Measurements from ENCODE around the gene MYO16. TPM values are rescaled to one million over a fixed set of nuclear protein-coding genes. Genes with fewer than 3 reads are reported as not detected.

Gene MYO16
- total RNA-seq, 1 donor from 2014 or later = 0.49 TPM

DNA sequence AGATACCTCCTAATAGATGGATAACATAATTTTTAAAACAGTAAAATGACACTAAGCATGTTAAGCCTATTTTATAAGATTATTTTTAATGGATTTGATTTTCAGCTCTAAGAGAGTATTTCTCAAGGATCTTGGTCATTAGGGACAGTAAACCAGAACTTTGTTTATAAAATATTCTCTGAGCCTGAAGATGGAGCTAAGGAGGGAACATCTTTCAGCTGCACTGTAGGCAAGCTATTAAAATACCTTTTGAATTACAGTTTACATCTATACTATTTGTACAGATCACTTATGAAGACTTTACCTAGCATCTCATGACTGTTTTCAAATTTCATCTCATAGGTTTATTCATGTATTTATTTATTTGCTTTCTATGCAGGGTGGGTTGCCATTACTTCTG is 345.3 kb downstream of the MYO16 start:
- intact Hi-C loops (cut with DNase I) = no loop called here
- Histone ChIP-seq H3K27ac (no peak overlapping the region), H3K36me3 (no peaks in the 10 kb centered on the region), H3K27me3 (no peaks in the 10 kb centered on the region), H3K9me3 (no peaks in the 10 kb centered on the region), H3K4me3 (no peak overlapping the region), H3K4me1 (no peaks in the 10 kb centered on the region)
- no peak for DNase-seq (ENCODE audit: extremely low spot score in 2 of 2)
- TF ChIP-seq POLR2AphosphoS5 (IDR thresholded peaks at IDR 0.05; ENCODE audit: insufficient read depth in 1 of 2, low read depth in 1 of 2) = no peak
- TF ChIP-seq, protein P1, sequence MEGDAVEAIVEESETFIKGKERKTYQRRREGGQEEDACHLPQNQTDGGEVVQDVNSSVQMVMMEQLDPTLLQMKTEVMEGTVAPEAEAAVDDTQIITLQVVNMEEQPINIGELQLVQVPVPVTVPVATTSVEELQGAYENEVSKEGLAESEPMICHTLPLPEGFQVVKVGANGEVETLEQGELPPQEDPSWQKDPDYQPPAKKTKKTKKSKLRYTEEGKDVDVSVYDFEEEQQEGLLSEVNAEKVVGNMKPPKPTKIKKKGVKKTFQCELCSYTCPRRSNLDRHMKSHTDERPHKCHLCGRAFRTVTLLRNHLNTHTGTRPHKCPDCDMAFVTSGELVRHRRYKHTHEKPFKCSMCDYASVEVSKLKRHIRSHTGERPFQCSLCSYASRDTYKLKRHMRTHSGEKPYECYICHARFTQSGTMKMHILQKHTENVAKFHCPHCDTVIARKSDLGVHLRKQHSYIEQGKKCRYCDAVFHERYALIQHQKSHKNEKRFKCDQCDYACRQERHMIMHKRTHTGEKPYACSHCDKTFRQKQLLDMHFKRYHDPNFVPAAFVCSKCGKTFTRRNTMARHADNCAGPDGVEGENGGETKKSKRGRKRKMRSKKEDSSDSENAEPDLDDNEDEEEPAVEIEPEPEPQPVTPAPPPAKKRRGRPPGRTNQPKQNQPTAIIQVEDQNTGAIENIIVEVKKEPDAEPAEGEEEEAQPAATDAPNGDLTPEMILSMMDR (IDR thresholded peaks at IDR 0.05) = no peak
- no peak for TF ChIP-seq POLR2A (IDR thresholded peaks at IDR 0.05)

DNA sequence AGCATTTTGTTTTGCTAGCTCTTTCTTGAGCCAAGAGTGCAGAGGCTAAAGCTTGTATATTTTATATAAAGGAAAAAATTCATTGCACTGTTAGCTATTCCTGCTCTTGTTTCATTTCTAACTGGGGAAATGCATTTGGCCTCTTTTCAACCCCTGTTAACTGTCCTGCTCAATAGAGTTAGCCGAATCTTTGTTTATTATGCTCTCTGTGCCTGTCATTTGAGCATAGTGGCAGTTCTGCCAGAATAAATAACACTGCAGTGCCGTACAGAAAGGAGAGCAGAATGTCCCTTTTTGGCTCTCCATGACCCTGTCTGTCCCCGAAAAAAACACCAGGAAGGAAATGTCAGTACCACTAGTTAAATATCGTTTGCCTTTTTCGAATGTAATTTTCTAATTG is 350.8 kb downstream of the MYO16 start:
- Histone ChIP-seq H3K27ac (peak overlapping the region; percentile 9), H3K27me3 (no peaks in the 10 kb centered on the region), H3K36me3 (no peaks in the 10 kb centered on the region), H3K4me3 (no peak overlapping the region), H3K9me3 (no peaks in the 10 kb centered on the region), H3K4me1 (peaks cover 6% of the 10 kb centered on the region)
- DNase-seq (ENCODE audit: extremely low spot score in 2 of 2) = no peak
- intact Hi-C loops (cut with DNase I) = no loop called here
- TF ChIP-seq POLR2AphosphoS5 (IDR thresholded peaks at IDR 0.05; ENCODE audit: insufficient read depth in 1 of 2, low read depth in 1 of 2) (no peak), POLR2A (IDR thresholded peaks at IDR 0.05) (no peak)
- TF ChIP-seq, protein P1 (IDR thresholded peaks at IDR 0.05) = no peak

DNA sequence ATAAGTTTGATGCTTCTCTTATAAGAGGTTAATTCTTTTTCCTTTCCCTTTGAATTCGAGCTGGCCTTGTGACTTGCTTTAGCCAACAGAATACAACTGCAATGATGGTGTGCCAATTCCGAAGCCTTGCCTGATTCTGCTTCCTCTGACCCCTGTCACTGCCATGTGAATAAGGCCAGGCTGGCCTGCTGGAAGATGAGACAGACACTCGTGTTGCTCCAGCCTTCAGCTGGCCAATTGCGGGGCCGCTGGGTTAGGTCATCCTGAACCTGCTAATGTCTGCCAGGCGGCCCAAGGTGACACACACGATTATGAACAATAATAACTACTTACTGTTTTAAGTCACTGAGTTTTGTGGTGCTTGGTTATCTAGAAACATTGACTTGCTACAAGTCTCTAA is 352.0 kb downstream of the MYO16 start:
- H3K9me3 ChIP-seq = no peaks in the 10 kb centered on the region
- DNase-seq (ENCODE audit: extremely low spot score in 2 of 2) = no peak
- peaks cover 6% of the 10 kb centered on the region for H3K4me1 ChIP-seq
- no peak overlapping the region for H3K27ac ChIP-seq
- TF ChIP-seq, protein P1 (IDR thresholded peaks at IDR 0.05) = no peak
- TF ChIP-seq POLR2AphosphoS5 (IDR thresholded peaks at IDR 0.05; ENCODE audit: insufficient read depth in 1 of 2, low read depth in 1 of 2) (no peak), POLR2A (IDR thresholded peaks at IDR 0.05) (no peak)
- no peaks in the 10 kb centered on the region for H3K27me3 ChIP-seq
- no peak overlapping the region for H3K4me3 ChIP-seq
- intact Hi-C loops (cut with DNase I) = no loop called here
- H3K36me3 ChIP-seq = no peaks in the 10 kb centered on the region

DNA sequence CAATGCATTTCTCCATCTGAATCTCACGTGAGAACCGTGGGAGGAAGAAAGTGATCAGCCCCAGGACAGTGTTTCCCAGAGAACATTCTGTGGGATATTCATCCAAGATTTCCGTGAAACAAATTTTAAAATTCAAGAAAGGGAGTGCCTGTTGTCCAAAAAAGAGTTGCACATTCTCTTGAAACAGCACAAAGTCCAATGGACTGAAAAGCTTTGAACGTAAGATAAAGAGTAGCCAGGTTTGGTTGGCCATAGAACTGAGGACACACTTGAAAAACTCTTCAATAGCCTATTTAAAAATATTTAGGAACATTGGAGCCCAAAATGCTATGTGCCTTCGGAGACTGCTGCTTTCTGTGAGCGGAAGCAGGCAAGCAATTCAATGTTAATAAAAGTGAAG is 353.9 kb downstream of the MYO16 start:
- H3K27ac ChIP-seq = no peak overlapping the region
- no peak for DNase-seq (ENCODE audit: extremely low spot score in 2 of 2)
- H3K9me3 ChIP-seq = no peaks in the 10 kb centered on the region
- TF ChIP-seq POLR2AphosphoS5 (IDR thresholded peaks at IDR 0.05; ENCODE audit: insufficient read depth in 1 of 2, low read depth in 1 of 2) (no peak), POLR2A (IDR thresholded peaks at IDR 0.05) (no peak)
- TF ChIP-seq, protein P1 (IDR thresholded peaks at IDR 0.05) = no peak
- no peaks in the 10 kb centered on the region for H3K27me3 ChIP-seq
- intact Hi-C loops (cut with DNase I) = no loop called here
- no peak overlapping the region for H3K4me3 ChIP-seq
- peaks cover 6% of the 10 kb centered on the region for H3K4me1 ChIP-seq
- no peaks in the 10 kb centered on the region for H3K36me3 ChIP-seq

DNA sequence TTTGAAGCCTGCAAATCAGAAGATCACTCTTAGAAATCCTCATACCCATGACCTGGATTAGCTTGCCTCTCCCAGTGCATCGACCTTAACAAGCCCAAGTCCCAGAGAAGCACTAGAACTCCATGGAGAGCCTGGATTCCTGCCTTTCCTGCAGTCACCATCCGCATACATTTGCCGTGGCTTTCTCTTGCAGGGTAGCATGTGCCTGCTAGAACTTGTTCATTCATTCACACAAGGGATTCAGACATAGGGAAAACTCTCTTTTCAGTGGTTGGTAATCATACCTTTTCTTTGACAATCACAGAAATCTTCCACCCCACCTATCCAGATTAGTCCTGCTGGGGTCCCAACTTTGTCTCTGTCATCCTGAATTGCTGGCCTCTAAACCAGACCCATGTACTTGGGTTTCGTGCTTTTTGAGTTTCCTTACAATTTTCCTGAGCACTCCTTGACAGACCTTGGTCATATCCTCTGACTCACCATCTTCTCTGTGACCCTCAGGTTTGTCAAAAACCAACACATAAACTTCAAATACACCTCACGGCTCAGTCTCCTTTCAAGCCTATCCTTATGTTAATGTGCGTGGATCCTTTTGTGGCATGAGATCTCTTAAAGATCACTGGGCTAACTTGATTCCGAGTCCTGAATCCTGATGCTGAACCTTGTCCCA is 355.0 kb downstream of the MYO16 start:
- Histone ChIP-seq H3K27me3 (no peaks in the 10 kb centered on the region), H3K4me1 (peaks cover 6% of the 10 kb centered on the region)

More for the DNA sequence above, 355.0 kb downstream of the MYO16 start:
- no peaks in the 10 kb centered on the region for H3K36me3 ChIP-seq
- no peak for DNase-seq (ENCODE audit: extremely low spot score in 2 of 2)
- intact Hi-C loops (cut with DNase I) = no loop called here
- TF ChIP-seq, protein P1 (IDR thresholded peaks at IDR 0.05) = no peak
- TF ChIP-seq POLR2A (IDR thresholded peaks at IDR 0.05) = no peak
- TF ChIP-seq POLR2AphosphoS5 (IDR thresholded peaks at IDR 0.05; ENCODE audit: insufficient read depth in 1 of 2, low read depth in 1 of 2) = no peak
- no peak overlapping the region for H3K27ac ChIP-seq
- no peak overlapping the region for H3K4me3 ChIP-seq
- no peaks in the 10 kb centered on the region for H3K9me3 ChIP-seq
